Activated CD4-positive, alpha-beta T cell treated with anti-CD3 and anti-CD28 coated beads, Interleukin-2, amount 10 ng/mL, durations not matched to agents 7 days and 5 days (primary cell): Measurements from ENCODE around the gene NCKAP5. TPM values are rescaled to one million over a fixed set of nuclear protein-coding genes. Genes with fewer than 3 reads are reported as not detected.
"Not testable (repeated sequence)": the region's sequence is repeated elsewhere in the genome, so short reads cannot be mapped to it uniquely, and the experiment has no call there.

Experiments used
- CTCF ChIA-PET: fragments of 350-600 bp; sonication (Branson Sonifier 250); formaldehyde crosslinking; loops from one replicate; lab custom pipeline; 2021; ENCODE audit warnings: antibody characterized with exemption; lab: Charles Lee
- POLR2A ChIA-PET: fragments of 350-600 bp; sonication (Branson Sonifier 250); formaldehyde crosslinking; loops from one replicate; lab custom pipeline; 2021; ENCODE audit warnings: antibody characterized with exemption; lab: Charles Lee
- DNase-seq: peaks from one replicate; pipeline ENCODE4 v3.0.0-alpha.2; 2020
- H3K27ac Mint-ChIP-seq: one replicate; pipeline ENCODE4 v1.8.0; 2021; ENCODE audit warnings: mild to moderate bottlenecking, moderate library complexity, mixed read lengths
- H3K27me3 Mint-ChIP-seq: one replicate; pipeline ENCODE4 v1.8.0; 2021; ENCODE audit warnings: mixed read lengths
- H3K36me3 Mint-ChIP-seq: one replicate; pipeline ENCODE4 v1.8.0; 2021; ENCODE audit warnings: low read depth, mixed read lengths
- H3K4me1 Mint-ChIP-seq: one replicate; pipeline ENCODE4 v1.8.0; 2021; ENCODE audit warnings: mixed read lengths
- H3K4me3 Mint-ChIP-seq: one replicate; pipeline ENCODE4 v1.8.0; 2021; ENCODE audit warnings: mild to moderate bottlenecking, moderate library complexity, mixed read lengths
- H3K9me3 Mint-ChIP-seq: one replicate; pipeline ENCODE4 v1.8.0; 2021; ENCODE audit warnings: mixed read lengths
- total RNA-seq, 2 experiments: library from RNA; stranded (reverse); gene quantifications; one replicate each; pipeline ENCODE4 v1.2.3, GENCODE V29; 2021

NCKAP5 gene
- total RNA-seq, 2 experiments from 2014 or later, result not detected

GRCh38 chr2:133209325-133209724 is 358.9 kb downstream of the NCKAP5 start:
- Mint-ChIP-seq H3K9me3 (peaks cover 2% of the 10 kb centered on the region), H3K36me3 (no peaks in the 10 kb centered on the region), H3K4me3 (no peak overlapping the region), H3K4me1 (no peaks in the 10 kb centered on the region), H3K27ac (no peak overlapping the region), H3K27me3 (no peaks in the 10 kb centered on the region)
- POLR2A ChIA-PET, result no interaction called here
- CTCF ChIA-PET, result no interaction called here
- no peak for DNase-seq

- POLR2A ChIA-PET, H3K36me3 Mint-ChIP-seq, DNase-seq, H3K9me3 Mint-ChIP-seq, H3K27ac Mint-ChIP-seq, H3K27me3 Mint-ChIP-seq, H3K4me1 Mint-ChIP-seq, H3K4me3 Mint-ChIP-seq, CTCF ChIA-PET: not testable (repeated sequence)
These were observed 361.6 kb downstream of the NCKAP5 start for GRCh38 chr2:133206666-133207065.

GRCh38 chr2:133204421-133204820 is 363.8 kb downstream of the NCKAP5 start:
- no peak overlapping the region for H3K27ac Mint-ChIP-seq
- no peaks in the 10 kb centered on the region for H3K4me1 Mint-ChIP-seq
- peaks cover 4% of the 10 kb centered on the region for H3K9me3 Mint-ChIP-seq
- CTCF ChIA-PET, result no interaction called here
- no peak for DNase-seq
- POLR2A ChIA-PET, result no interaction called here
- H3K4me3 Mint-ChIP-seq, result no peak overlapping the region
- no peaks in the 10 kb centered on the region for H3K27me3 Mint-ChIP-seq
- no peaks in the 10 kb centered on the region for H3K36me3 Mint-ChIP-seq

GRCh38 chr2:133200684-133201421 is 367.4 kb downstream of the NCKAP5 start:
- Mint-ChIP-seq H3K9me3 (peaks cover 5% of the 10 kb centered on the region), H3K4me1 (no peaks in the 10 kb centered on the region), H3K27me3 (no peaks in the 10 kb centered on the region), H3K4me3 (no peak overlapping the region), H3K36me3 (no peaks in the 10 kb centered on the region), H3K27ac (no peak overlapping the region)
- ChIA-PET POLR2A (no interaction called here), CTCF (no interaction called here)
- no peak for DNase-seq

GRCh38 chr2:133198678-133199077 is 369.6 kb downstream of the NCKAP5 start:
- Mint-ChIP-seq H3K27me3 (no peaks in the 10 kb centered on the region), H3K9me3 (peaks cover 5% of the 10 kb centered on the region), H3K4me3 (no peak overlapping the region), H3K4me1 (no peaks in the 10 kb centered on the region), H3K27ac (no peak overlapping the region), H3K36me3 (no peaks in the 10 kb centered on the region)
- ChIA-PET CTCF (no interaction called here), POLR2A (no interaction called here)
- DNase-seq, result no peak

- Mint-ChIP-seq H3K9me3 (peaks cover 5% of the 10 kb centered on the region), H3K27me3 (no peaks in the 10 kb centered on the region), H3K4me3 (no peak overlapping the region), H3K27ac (no peak overlapping the region), H3K36me3 (no peaks in the 10 kb centered on the region), H3K4me1 (no peaks in the 10 kb centered on the region)
- no peak for DNase-seq
- CTCF ChIA-PET, result no interaction called here
- POLR2A ChIA-PET, result no interaction called here
These were observed 371.1 kb downstream of the NCKAP5 start for GRCh38 chr2:133197156-133197555.

GRCh38 chr2:133194777-133195335 is 373.4 kb downstream of the NCKAP5 start:
- H3K4me3 Mint-ChIP-seq, result no peak overlapping the region
- ChIA-PET POLR2A (interaction anchor here (0.6 kb wide), 1 partner anchor 535 kb away, joined by 3 read pairs; no protein-coding TSS in a partner anchor), CTCF (no interaction called here)
- H3K36me3 Mint-ChIP-seq, result no peaks in the 10 kb centered on the region
- DNase-seq, result no peak
- no peak overlapping the region for H3K27ac Mint-ChIP-seq
- no peaks in the 10 kb centered on the region for H3K27me3 Mint-ChIP-seq
- H3K4me1 Mint-ChIP-seq, result no peaks in the 10 kb centered on the region
- H3K9me3 Mint-ChIP-seq, result peaks cover 3% of the 10 kb centered on the region

GRCh38 chr2:133194362-133194655 is 374.0 kb downstream of the NCKAP5 start:
- CTCF ChIA-PET, result no interaction called here
- POLR2A ChIA-PET, result no interaction called here
- H3K9me3 Mint-ChIP-seq, result peaks cover 5% of the 10 kb centered on the region
- DNase-seq, result no peak
- H3K4me3 Mint-ChIP-seq, result no peak overlapping the region
- no peaks in the 10 kb centered on the region for H3K36me3 Mint-ChIP-seq
- H3K27me3 Mint-ChIP-seq, result no peaks in the 10 kb centered on the region
- H3K4me1 Mint-ChIP-seq, result no peaks in the 10 kb centered on the region
- no peak overlapping the region for H3K27ac Mint-ChIP-seq

GRCh38 chr2:133193544-133194361 is 374.5 kb downstream of the NCKAP5 start:
- H3K27ac Mint-ChIP-seq, result no peak overlapping the region
- POLR2A ChIA-PET, result no interaction called here
- H3K4me1 Mint-ChIP-seq, result no peaks in the 10 kb centered on the region
- no peak for DNase-seq
- peaks cover 6% of the 10 kb centered on the region for H3K9me3 Mint-ChIP-seq
- no peaks in the 10 kb centered on the region for H3K27me3 Mint-ChIP-seq
- H3K4me3 Mint-ChIP-seq, result no peak overlapping the region
- H3K36me3 Mint-ChIP-seq, result no peaks in the 10 kb centered on the region
- CTCF ChIA-PET, result no interaction called here

GRCh38 chr2:133192028-133192427 is 376.2 kb downstream of the NCKAP5 start:
- Mint-ChIP-seq H3K27ac (no peak overlapping the region), H3K36me3 (no peaks in the 10 kb centered on the region), H3K9me3 (peaks cover 6% of the 10 kb centered on the region), H3K4me3 (no peak overlapping the region), H3K4me1 (no peaks in the 10 kb centered on the region), H3K27me3 (no peaks in the 10 kb centered on the region)
- DNase-seq, result no peak
- CTCF ChIA-PET, result no interaction called here
- POLR2A ChIA-PET, result no interaction called here

GRCh38 chr2:133177196-133177595 is 391.1 kb downstream of the NCKAP5 start:
- Mint-ChIP-seq H3K27me3 (no peaks in the 10 kb centered on the region), H3K36me3 (no peaks in the 10 kb centered on the region), H3K27ac (no peak overlapping the region), H3K9me3 (no peaks in the 10 kb centered on the region), H3K4me1 (no peaks in the 10 kb centered on the region), H3K4me3 (no peak overlapping the region)
- ChIA-PET CTCF (no interaction called here), POLR2A (no interaction called here)
- DNase-seq, result no peak

- Mint-ChIP-seq H3K4me3 (no peak overlapping the region), H3K9me3 (no peaks in the 10 kb centered on the region), H3K27ac (no peak overlapping the region), H3K27me3 (no peaks in the 10 kb centered on the region), H3K4me1 (no peaks in the 10 kb centered on the region), H3K36me3 (no peaks in the 10 kb centered on the region)
- ChIA-PET CTCF (no interaction called here), POLR2A (no interaction called here)
- no peak for DNase-seq
These were observed 392.3 kb downstream of the NCKAP5 start for GRCh38 chr2:133175926-133176325.

- DNase-seq, result no peak
- ChIA-PET POLR2A (no interaction called here), CTCF (no interaction called here)
- Mint-ChIP-seq H3K4me1 (no peaks in the 10 kb centered on the region), H3K4me3 (no peak overlapping the region), H3K36me3 (no peaks in the 10 kb centered on the region), H3K27me3 (no peaks in the 10 kb centered on the region), H3K9me3 (no peaks in the 10 kb centered on the region), H3K27ac (no peak overlapping the region)
These were observed 395.0 kb downstream of the NCKAP5 start for GRCh38 chr2:133173224-133173623.
